Uterus (tissue), 2 donors: ENCODE results near the gene SIPA1.

Experiments
- CTCF ChIP-seq, 4 experiments: fragments of 200-600 bp in 2 of 4; fragments of 450-650 bp in 2 of 4; sonication (generic) in 2 of 4; IDR thresholded peaks; one replicate each; pipeline ENCODE4 v1.5.1; 2016 to 2019; ENCODE audit warnings: antibody characterized with exemption in 4 of 4, mild to moderate bottlenecking in 2 of 4, moderate library complexity in 1 of 4
- POLR2A ChIP-seq, 2 donors: fragments of 450-650 bp; IDR thresholded peaks; one replicate each; pipeline ENCODE4 v1.6.1; 2016; ENCODE audit warnings: antibody characterized with exemption in 2 of 2, mild to moderate bottlenecking in 1 of 2, moderate library complexity in 1 of 2

DNA sequence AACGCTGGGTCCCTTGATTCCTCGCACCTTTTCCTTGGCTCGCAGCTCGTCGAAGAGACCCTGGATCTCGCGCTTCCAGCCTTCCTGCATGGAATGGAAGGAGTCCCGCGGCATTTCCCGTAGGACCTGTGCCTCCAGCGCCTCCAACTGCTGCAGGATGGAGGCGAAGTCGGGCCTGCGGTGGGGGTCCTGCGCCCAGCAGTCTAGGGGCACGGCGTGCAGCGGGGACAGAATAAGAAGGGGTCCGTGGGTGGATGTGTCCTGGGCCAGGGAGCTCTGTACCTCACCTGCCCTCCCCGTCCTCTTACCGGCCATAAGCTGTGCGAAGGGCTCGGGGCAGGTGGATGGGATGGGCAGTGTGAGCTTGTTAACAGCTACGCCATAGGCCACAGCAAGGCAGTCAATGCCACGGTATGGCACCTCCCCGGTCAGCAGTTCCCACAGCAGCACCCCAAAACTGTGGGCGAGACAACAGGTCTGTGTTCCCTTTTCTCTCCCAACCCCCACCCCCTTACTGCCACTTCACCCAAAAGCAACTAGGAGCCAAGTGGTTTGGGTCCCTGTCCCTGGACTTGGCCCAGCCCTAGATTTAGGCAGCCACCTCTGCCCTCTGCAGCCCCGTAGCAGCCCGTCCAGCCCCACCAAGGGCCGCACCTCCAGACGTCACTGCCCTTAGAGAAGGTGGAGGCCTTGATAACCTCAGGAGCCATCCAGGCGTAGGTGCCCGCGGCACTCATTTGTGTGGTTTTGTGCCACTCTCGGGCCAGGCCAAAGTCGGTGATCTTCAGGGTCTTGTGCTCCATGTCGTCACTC lies 30.1 kb upstream of the SIPA1 start:
- TF ChIP-seq CTCF (IDR thresholded peaks at IDR 0.05), result no peak
- TF ChIP-seq POLR2A (IDR thresholded peaks at IDR 0.05), result no peak
